T47D (cell line): ENCODE measurements around the gene SH2D6.
"Not testable (repeated sequence)": the region's sequence is repeated elsewhere in the genome, so short reads cannot be mapped to it uniquely, and the experiment has no call there.

Source experiments
- DNase-seq, 2 experiments: peaks; one replicate each; pipeline versions ENCODE4 v3.0.0 to v3.0.0-alpha.2; 2011 to 2012; ENCODE audit warnings: low read depth in 1 of 2, low spot score in 1 of 2
- JUND ChIP-seq: IDR thresholded peaks from 2 replicates; pipeline ENCODE4 v1.6.1; 2012; ENCODE audit warnings: low read depth
- in situ Hi-C: cut with HindIII; loops from 2 replicates; pipeline ENCODE4 v1.10.0; 2016; ENCODE audit warnings: low sequenced_read_pairs, low pct_unique_long_range_greater_than_20kb

SH2D6 gene

GRCh38 chr2:85418132-85419008, at the start of gene SH2D6:
TSS of gene SH2D6 (plus strand) at chr2:85418714. CDS start at chr2:85429466, 10,752 bp downstream.
- in situ Hi-C loops, result no loop called here
- no peak for TF ChIP-seq JUND
- DNase-seq, result peak in 1 of 2 experiments; percentile 79

- in situ Hi-C loops, result no loop called here
- no peak for DNase-seq
- TF ChIP-seq JUND, result no peak
These were observed 49.6 kb upstream of the SH2D6 start for GRCh38 chr2:85368921-85369320.

GRCh38 chr2:85369500-85369899, 49.0 kb upstream of the SH2D6 start:
- DNase-seq, result peak; percentile 42 to 79
- TF ChIP-seq JUND, result no peak
- in situ Hi-C loops, result no loop called here

GRCh38 chr2:85371045-85371444, 47.5 kb upstream of the SH2D6 start:
- no peak for DNase-seq
- in situ Hi-C loops, result no loop called here
- no peak for TF ChIP-seq JUND

GRCh38 chr2:85376291-85377065, 42.0 kb upstream of the SH2D6 start:
- TF ChIP-seq JUND, result no peak
- no peak for DNase-seq
- in situ Hi-C loops, result no loop called here

- TF ChIP-seq JUND, result no peak
- in situ Hi-C loops, result no loop called here
These were observed 41.4 kb upstream of the SH2D6 start for GRCh38 chr2:85377083-85377482.

GRCh38 chr2:85378257-85378656, 40.3 kb upstream of the SH2D6 start:
- in situ Hi-C loops, result no loop called here
- no peak for DNase-seq
- TF ChIP-seq JUND, result no peak

More at GRCh38 chr2:85377083-85377482, 41.4 kb upstream of the SH2D6 start:
- DNase-seq, result no peak

- in situ Hi-C loops, result no loop called here
- TF ChIP-seq JUND, result no peak
- no peak for DNase-seq
These were observed 38.5 kb upstream of the SH2D6 start for GRCh38 chr2:85380048-85380447.

GRCh38 chr2:85383151-85383550, 35.4 kb upstream of the SH2D6 start:
- in situ Hi-C loops, DNase-seq: not testable (repeated sequence)

GRCh38 chr2:85383850-85384249, 34.7 kb upstream of the SH2D6 start:
- no peak for DNase-seq
- in situ Hi-C loops, result no loop called here
- no peak for TF ChIP-seq JUND

GRCh38 chr2:85385746-85386145, 32.8 kb upstream of the SH2D6 start:
- no peak for TF ChIP-seq JUND
- no peak for DNase-seq
- in situ Hi-C loops, result no loop called here

- TF ChIP-seq JUND, result no peak
- DNase-seq, result no peak
- in situ Hi-C loops, result no loop called here
These were observed 30.8 kb upstream of the SH2D6 start for GRCh38 chr2:85387754-85388153.
